ENCODE measurements around the gene PTPRM. TPM values are rescaled to one million over a fixed set of nuclear protein-coding genes. Genes with fewer than 3 reads are reported as not detected.

The PTPRM gene
- total RNA-seq, 1 donor from 2014 or later, result 42.1 TPM

DNA sequence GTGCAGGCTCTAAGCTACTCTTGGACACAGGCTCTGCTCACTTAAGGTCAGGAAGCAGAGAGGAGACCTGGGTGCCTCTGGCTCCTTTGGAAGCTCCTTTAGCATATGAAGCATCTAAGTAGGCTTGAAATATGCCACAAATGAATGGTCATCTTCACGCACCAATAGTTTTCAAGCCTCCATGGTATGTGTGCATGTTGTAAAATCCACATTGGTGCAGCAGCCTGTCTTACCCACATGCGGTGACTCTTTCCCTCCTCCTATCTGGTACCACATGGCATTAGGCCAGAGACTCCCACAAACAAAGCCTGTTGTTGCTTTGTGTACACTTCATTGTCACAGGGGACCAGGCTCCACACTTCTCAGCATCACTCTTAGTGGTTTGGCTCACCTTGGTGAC lies 599.9 kb downstream of the PTPRM start:
- Histone ChIP-seq H3K4me3 (ENCODE audit: low read depth, low read length) (no peak overlapping the region), H3K27me3 (ENCODE audit: control insufficient read depth, insufficient read depth, low read length) (no peaks in the 10 kb centered on the region), H3K36me3 (ENCODE audit: control insufficient read depth, insufficient read depth, low read length) (no peaks in the 10 kb centered on the region)
- FAIRE-seq (no peak), DNase-seq (ENCODE audit: low read depth) (no peak)
- TF ChIP-seq, protein P1, sequence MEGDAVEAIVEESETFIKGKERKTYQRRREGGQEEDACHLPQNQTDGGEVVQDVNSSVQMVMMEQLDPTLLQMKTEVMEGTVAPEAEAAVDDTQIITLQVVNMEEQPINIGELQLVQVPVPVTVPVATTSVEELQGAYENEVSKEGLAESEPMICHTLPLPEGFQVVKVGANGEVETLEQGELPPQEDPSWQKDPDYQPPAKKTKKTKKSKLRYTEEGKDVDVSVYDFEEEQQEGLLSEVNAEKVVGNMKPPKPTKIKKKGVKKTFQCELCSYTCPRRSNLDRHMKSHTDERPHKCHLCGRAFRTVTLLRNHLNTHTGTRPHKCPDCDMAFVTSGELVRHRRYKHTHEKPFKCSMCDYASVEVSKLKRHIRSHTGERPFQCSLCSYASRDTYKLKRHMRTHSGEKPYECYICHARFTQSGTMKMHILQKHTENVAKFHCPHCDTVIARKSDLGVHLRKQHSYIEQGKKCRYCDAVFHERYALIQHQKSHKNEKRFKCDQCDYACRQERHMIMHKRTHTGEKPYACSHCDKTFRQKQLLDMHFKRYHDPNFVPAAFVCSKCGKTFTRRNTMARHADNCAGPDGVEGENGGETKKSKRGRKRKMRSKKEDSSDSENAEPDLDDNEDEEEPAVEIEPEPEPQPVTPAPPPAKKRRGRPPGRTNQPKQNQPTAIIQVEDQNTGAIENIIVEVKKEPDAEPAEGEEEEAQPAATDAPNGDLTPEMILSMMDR (IDR thresholded peaks at IDR 0.05; ENCODE audit: insufficient read depth, low read length, severe bottlenecking), result no peak

DNA sequence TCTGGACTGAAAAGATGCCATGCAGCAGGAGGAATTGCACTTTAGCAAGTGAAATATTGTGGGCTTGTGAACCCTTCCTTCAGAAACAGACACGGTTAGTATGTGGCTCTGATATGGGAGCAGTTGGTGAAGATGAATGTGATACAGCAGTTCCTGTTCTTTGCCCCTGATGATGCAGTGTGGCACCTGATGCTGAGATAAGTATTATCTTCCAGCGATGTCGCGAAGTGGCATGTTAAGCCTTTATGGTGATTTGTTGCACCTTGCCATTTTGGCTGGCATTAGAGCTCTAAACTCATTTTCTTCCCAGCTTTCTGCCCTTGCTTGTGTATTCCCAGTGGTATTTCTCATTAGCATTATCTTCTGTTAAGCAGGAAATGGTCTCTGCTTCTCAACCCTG lies 600.6 kb downstream of the PTPRM start:
- no peaks in the 10 kb centered on the region for H3K36me3 ChIP-seq (ENCODE audit: control insufficient read depth, insufficient read depth, low read length)
- no peak for FAIRE-seq
- no peaks in the 10 kb centered on the region for H3K27me3 ChIP-seq (ENCODE audit: control insufficient read depth, insufficient read depth, low read length)
- no peak for DNase-seq (ENCODE audit: low read depth)
- H3K4me3 ChIP-seq (ENCODE audit: low read depth, low read length), result no peak overlapping the region
- TF ChIP-seq, protein P1 (IDR thresholded peaks at IDR 0.05; ENCODE audit: insufficient read depth, low read length, severe bottlenecking), result no peak

DNA sequence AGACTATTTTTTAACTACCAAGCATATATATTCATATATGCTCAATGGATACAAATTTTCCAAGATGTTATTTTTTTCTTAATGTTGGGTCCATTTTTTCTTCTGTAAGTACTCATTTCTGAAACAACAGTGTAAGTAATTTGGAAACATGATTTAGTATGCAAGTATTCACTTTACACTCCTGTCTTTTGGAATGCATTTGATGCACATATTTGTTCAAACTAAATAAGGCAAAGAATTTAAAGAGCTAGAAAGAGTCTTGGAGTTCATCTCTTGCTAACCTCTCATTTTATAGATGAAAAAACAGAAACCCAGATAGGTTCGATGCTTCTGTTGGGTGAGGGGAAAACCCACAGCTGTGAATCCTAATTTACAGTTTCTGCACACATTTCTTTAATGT lies 602.6 kb downstream of the PTPRM start:
- FAIRE-seq (no peak), DNase-seq (ENCODE audit: low read depth) (no peak)
- Histone ChIP-seq H3K4me3 (ENCODE audit: low read depth, low read length) (no peak overlapping the region), H3K27me3 (ENCODE audit: control insufficient read depth, insufficient read depth, low read length) (no peaks in the 10 kb centered on the region), H3K36me3 (ENCODE audit: control insufficient read depth, insufficient read depth, low read length) (no peaks in the 10 kb centered on the region)
- TF ChIP-seq, protein P1 (IDR thresholded peaks at IDR 0.05; ENCODE audit: insufficient read depth, low read length, severe bottlenecking), result no peak

DNA sequence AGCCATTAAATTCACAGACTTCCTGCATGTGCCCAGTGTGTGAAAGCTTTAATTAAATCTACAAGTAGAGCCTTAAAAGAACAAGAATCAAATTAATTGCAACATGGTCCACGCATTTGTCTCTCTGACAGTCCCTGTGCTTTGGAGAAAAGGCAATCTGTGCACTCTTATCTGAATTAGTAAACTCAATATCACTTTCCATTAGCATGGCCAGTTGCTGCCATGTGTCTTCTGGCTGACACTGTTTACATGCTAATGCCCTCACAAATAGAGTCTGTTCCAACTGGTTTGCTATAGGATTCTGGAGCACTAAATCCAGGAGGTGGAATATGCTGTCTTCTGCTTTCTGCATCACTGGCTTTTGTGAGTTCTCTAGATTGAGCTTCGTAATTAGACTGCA lies 607.7 kb downstream of the PTPRM start:
- no peaks in the 10 kb centered on the region for H3K27me3 ChIP-seq (ENCODE audit: control insufficient read depth, insufficient read depth, low read length)
- DNase-seq (ENCODE audit: low read depth) (no peak), FAIRE-seq (peak; percentile 55)
- no peak overlapping the region for H3K4me3 ChIP-seq (ENCODE audit: low read depth, low read length)
- no peaks in the 10 kb centered on the region for H3K36me3 ChIP-seq (ENCODE audit: control insufficient read depth, insufficient read depth, low read length)
- TF ChIP-seq, protein P1 (IDR thresholded peaks at IDR 0.05; ENCODE audit: insufficient read depth, low read length, severe bottlenecking), result no peak

DNA sequence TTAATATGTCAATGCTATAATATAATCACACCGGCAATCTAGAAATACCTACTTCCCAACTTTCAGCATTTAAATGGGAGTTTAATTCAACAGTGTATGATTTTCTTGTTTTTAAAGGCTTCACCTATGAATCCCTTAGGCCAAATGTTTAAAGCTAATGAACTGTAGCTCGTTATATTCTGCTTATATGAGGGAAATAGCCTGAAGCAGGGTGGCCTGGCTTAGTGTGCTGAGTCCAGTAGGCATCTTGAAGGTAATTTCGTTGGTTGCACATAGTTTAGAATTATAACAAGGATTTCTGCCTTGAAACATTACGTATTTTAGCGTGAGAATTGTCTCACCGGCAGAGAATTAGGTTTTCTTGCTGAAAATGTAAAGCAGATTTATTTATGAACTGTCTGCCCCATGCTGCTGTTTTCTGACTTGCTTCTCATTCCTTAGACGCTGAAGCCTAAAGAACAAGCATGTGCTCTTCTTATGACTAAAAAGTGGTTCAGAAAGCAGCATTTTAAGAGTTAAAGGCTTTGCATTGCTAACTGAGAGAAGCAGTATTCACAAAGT lies 608.5 kb downstream of the PTPRM start:
- Histone ChIP-seq H3K4me3 (ENCODE audit: low read depth, low read length) (no peak overlapping the region), H3K27me3 (ENCODE audit: control insufficient read depth, insufficient read depth, low read length) (no peaks in the 10 kb centered on the region), H3K36me3 (ENCODE audit: control insufficient read depth, insufficient read depth, low read length) (no peaks in the 10 kb centered on the region)
- DNase-seq (ENCODE audit: low read depth) (no peak), FAIRE-seq (no peak)
- TF ChIP-seq, protein P1 (IDR thresholded peaks at IDR 0.05; ENCODE audit: insufficient read depth, low read length, severe bottlenecking), result no peak

DNA sequence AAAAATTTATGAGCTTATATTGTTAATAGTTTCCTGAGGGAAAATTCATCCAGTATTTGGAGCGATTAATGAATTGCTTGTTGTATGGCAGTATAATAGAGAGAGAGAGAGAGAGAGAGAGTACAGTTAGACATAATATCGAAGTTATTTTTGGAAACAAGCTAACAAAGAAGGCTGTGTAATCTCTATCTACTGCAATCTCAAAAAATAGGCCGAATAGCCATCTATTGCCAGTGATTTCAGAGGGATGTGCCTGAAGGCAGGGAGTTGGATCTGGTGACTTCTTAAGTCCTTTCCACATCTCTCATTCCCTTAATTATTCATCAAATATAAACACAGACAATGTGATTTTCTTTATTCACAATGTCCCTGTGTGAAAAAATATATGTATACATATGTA lies 609.0 kb downstream of the PTPRM start:
- Histone ChIP-seq H3K4me3 (ENCODE audit: low read depth, low read length) (no peak overlapping the region), H3K27me3 (ENCODE audit: control insufficient read depth, insufficient read depth, low read length) (no peaks in the 10 kb centered on the region), H3K36me3 (ENCODE audit: control insufficient read depth, insufficient read depth, low read length) (no peaks in the 10 kb centered on the region)
- FAIRE-seq (no peak), DNase-seq (ENCODE audit: low read depth) (no peak)
- TF ChIP-seq, protein P1 (IDR thresholded peaks at IDR 0.05; ENCODE audit: insufficient read depth, low read length, severe bottlenecking), result no peak

Data from bronchial epithelial cell (primary cell).